Left kidney (tissue), 2 donors: ENCODE data around the gene NAXD. TPM values are rescaled to one million over a fixed set of nuclear protein-coding genes. Genes with fewer than 3 reads are reported as not detected.
"Not testable (repeated sequence)": the region's sequence is repeated elsewhere in the genome, so short reads cannot be mapped to it uniquely, and the experiment has no call there.

ENCODE experiments used
- DNase-seq: peaks from one replicate; pipeline ENCODE4 v3.0.0-alpha.2; 2013
- polyA plus RNA-seq: library from polyadenylated mRNA; unstranded; fragments of 120-200 nt; gene quantifications from one replicate; pipeline ENCODE4 v1.2.1, GENCODE V29; 2013; ENCODE audit not compliant: insufficient read length

The NAXD gene
- polyA plus RNA-seq, 1 donor, result 40.8 TPM

GRCh38 chr13:110593430-110594130 is 21.8 kb upstream of the NAXD start:
- DNase-seq, result peak; percentile 72

GRCh38 chr13:110597041-110597689 is 18.2 kb upstream of the NAXD start:
- no peak for DNase-seq

GRCh38 chr13:110600261-110600819 is 15.0 kb upstream of the NAXD start:
- DNase-seq, result no peak

GRCh38 chr13:110600980-110601379 is 14.4 kb upstream of the NAXD start:
- DNase-seq, result no peak

- no peak for DNase-seq
Observed at GRCh38 chr13:110605132-110605531, 10.2 kb upstream of the NAXD start.

GRCh38 chr13:110606281-110606680 is 9.1 kb upstream of the NAXD start:
- not testable (repeated sequence) for DNase-seq

- DNase-seq, result no peak
Observed at GRCh38 chr13:110607675-110608224, 7.6 kb upstream of the NAXD start.

GRCh38 chr13:110610955-110611595 is 4.3 kb upstream of the NAXD start:
- no peak for DNase-seq

- DNase-seq, result no peak
Observed at GRCh38 chr13:110615005-110615321, 382 bp upstream of the NAXD start.

GRCh38 chr13:110616103-110617101 is 1.1 kb downstream of the NAXD start:
- no peak for DNase-seq

- DNase-seq, result no peak
Observed at GRCh38 chr13:110617321-110618072, 2.2 kb downstream of the NAXD start.

GRCh38 chr13:110618167-110618566 is 2.8 kb downstream of the NAXD start:
- no peak for DNase-seq

- DNase-seq, result no peak
Observed at GRCh38 chr13:110618780-110619179, 3.4 kb downstream of the NAXD start.

GRCh38 chr13:110620596-110620995 is 5.3 kb downstream of the NAXD start:
- no peak for DNase-seq

- DNase-seq, result no peak
Observed at GRCh38 chr13:110624766-110625756, 9.7 kb downstream of the NAXD start.

- no peak for DNase-seq
Observed at GRCh38 chr13:110625771-110626321, 10.5 kb downstream of the NAXD start.

- DNase-seq, result no peak
Observed at GRCh38 chr13:110626521-110626920, 11.2 kb downstream of the NAXD start.

- no peak for DNase-seq
Observed at GRCh38 chr13:110627351-110627750, 12.0 kb downstream of the NAXD start.
